HG03196 (cell line): Measurements from ENCODE around the gene A1BG.

ENCODE experiments used
- ATAC-seq: cut with Tn5 transposase; IDR thresholded peaks from one replicate; pipeline ENCODE4 v1.9.1; 2021; ENCODE audit not compliant: unreplicated experiment

Gene A1BG, protein sequence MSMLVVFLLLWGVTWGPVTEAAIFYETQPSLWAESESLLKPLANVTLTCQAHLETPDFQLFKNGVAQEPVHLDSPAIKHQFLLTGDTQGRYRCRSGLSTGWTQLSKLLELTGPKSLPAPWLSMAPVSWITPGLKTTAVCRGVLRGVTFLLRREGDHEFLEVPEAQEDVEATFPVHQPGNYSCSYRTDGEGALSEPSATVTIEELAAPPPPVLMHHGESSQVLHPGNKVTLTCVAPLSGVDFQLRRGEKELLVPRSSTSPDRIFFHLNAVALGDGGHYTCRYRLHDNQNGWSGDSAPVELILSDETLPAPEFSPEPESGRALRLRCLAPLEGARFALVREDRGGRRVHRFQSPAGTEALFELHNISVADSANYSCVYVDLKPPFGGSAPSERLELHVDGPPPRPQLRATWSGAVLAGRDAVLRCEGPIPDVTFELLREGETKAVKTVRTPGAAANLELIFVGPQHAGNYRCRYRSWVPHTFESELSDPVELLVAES

GRCh38 chr19:58352760-58353671 lies at the start of gene A1BG:
TSS of gene A1BG (minus strand) at chr19:58353492. CDS start at chr19:58353437, 55 bp downstream.
- no peak for ATAC-seq

DNA sequence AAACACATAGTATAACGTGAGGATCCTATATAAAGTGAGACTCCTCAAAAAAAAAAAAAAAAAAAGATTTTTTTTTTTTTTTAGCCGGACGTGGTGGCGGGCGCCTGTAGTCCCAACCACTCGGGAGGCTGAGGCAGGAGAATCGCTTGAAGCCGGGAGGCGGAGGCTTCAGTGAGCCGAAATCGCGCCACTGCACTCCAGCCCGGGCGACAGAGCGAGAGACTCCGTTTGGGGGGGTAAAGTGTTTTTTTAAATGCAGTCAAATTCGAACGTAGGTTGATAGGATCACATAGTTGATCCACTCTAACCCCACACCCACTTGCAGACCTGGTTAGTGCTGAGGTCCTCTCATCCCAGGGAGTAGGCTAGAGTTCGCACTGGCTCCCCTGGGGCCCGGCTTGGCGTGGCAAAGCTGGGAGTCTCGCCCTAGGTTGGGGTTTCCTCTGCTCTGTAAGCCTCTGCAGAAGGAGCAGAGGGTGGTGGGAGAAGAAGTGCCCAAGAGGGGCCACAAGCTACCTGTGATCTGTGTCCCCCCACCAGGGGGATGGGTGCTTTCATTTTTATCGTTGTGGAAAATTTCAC lies 48.6 kb upstream of the A1BG start:
- ATAC-seq: no peak

GRCh38 chr19:58400916-58401839 lies 47.9 kb upstream of the A1BG start:
- ATAC-seq: peak; percentile 97

- no peak for ATAC-seq
These were observed 47.1 kb upstream of the A1BG start for GRCh38 chr19:58400316-58400915.

DNA sequence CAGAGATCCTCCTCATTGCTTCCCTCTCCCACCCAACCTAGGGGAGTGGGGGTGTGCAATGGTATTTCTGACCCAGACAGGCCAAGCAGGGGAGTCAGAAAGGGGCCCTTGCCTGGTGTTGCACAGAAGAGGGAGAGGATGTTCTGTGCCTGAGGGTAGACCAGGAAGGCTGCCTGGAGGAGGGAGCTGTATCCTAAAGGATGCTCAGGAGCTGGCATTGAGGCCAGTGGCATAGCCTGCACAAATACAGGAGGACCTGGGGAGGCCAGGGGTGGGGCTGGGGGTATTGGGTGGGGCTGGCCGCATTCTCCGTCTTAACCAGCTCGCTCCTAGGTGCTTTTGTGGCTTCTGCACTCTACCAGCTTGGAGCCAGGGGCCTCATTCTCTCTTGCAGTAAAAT lies 46.6 kb upstream of the A1BG start:
- no peak for ATAC-seq

DNA sequence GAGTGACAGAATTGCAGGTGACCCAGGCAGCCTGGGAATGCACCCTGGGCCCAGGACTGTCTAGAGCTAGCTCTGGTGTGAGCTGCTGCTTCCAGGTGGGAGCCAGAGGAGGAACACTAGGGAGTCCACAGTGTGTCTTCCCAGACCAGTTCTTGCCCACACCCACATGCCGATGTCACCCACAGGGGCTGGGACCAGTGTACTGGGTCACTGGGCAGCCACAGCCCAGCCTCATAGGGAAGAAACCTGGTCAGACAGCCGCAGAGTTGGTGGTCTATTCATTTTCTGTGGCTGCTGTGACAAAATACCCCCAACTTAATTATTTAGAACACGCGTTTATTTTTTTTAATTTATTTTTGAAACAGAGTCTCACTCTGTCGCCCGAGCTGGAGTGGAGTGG lies 45.3 kb upstream of the A1BG start:
- ATAC-seq: no peak

- ATAC-seq: no peak
These were observed 44.8 kb upstream of the A1BG start for GRCh38 chr19:58398087-58398486.

- ATAC-seq: no peak
These were observed 44.3 kb upstream of the A1BG start for GRCh38 chr19:58397533-58398037.

- no peak for ATAC-seq
These were observed 43.6 kb upstream of the A1BG start for GRCh38 chr19:58396691-58397532.

GRCh38 chr19:58395979-58396627 lies 42.8 kb upstream of the A1BG start:
- no peak for ATAC-seq

DNA sequence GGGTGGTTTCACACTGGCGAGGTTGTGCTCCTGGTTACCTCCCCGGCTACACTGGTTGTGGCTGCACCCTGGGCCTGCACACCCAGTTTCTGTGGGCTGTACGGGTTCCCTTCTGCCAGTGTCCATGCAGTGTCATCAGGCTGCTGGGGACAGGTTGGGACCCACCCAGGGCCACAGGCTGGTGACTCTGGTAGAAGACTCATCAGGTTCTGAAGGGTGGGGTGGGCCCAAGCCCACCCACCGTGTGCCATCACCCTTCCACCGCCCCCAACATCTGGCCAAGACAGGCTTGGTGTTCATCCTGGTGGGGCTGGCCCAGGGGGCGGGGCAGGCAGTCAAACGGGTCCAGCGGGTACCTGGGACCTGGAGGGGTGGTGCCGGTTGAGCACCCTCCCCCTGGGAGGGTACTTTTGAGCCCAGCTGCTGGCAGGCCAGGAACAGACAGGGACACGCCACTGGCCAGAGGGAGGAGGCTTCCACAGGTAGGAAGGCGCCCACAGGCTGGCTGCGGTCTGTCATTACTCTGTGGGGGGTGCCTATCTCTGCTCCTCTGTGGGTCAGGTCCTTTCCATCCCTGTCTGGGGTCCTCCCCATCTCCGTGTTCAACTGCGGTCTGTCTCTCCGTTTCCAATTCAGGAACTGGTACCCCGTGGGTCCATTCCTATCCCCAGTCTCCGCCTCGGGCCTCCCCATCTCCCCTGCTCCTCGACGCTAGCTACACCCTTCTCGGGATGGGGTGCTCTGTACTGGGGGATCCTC lies 42.1 kb upstream of the A1BG start, which contains the start of gene RNF225:
RNF225 (plus strand) TSS at position 437 of the 759 bp plus-strand sequence. CDS start 434 bp downstream, outside the sequence.
- no peak for ATAC-seq

DNA sequence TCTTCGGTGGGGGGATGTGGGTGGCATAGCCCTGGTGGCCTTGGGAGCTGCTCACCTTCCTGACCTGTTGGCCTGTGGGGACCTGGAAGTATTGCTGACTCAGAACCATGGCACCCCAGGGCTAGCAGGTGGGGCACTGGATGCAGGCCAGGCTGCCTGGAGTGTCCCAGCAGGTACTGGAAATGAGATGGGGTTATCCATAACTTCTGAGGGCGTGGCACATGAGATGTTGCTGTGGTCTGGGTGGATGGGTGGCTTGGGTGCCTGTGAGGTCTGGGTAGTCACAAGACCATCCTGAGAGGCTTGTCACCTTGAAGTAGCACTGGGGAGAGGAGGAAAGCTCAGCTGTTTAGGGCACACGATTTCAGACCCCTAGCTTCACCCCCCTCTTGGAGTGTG lies 41.5 kb upstream of the A1BG start:
- ATAC-seq: no peak

- ATAC-seq: no peak
These were observed 40.4 kb upstream of the A1BG start for GRCh38 chr19:58393725-58394033.

DNA sequence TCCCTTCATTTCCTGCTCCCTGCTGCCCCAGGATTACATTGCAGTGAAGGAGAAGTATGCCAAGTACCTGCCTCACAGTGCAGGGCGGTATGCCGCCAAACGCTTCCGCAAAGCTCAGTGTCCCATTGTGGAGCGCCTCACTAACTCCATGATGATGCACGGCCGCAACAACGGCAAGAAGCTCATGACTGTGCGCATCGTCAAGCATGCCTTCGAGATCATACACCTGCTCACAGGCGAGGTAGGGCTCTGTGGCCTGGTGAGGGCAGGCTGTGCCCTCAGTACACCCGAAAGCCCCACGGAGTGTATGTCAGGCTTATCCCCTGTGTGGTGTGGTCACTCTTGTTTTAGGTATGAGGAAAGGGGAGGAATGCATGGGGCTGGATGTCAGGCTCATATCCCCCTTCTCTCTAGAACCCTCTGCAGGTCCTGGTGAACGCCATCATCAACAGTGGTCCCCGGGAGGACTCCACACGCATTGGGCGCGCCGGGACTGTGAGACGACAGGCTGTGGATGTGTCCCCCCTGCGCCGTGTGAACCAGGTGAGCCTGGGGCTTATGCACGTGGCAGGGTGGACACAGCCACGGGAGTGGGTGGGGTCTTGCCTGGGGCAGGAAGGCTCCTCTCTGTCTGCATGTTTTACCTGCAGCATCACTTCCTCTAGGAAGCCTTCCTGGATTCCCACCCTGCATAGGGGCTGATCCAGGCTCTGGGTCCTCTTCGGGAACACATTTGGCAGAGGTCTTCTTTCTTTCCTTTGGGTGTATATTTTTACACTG lies 39.8 kb upstream of the A1BG start:
- no peak for ATAC-seq

- no peak for ATAC-seq
These were observed 34.9 kb upstream of the A1BG start for GRCh38 chr19:58388175-58388526.

GRCh38 chr19:58387338-58388174 lies 34.3 kb upstream of the A1BG start:
- no peak for ATAC-seq
